HepG2 (cell line): ENCODE measurements around the gene DNMT3B. TPM values are rescaled to one million over a fixed set of nuclear protein-coding genes. Genes with fewer than 3 reads are reported as not detected.

ENCODE experiments used
- ADNP ChIP-seq: sonication (generic); formaldehyde crosslinking; IDR thresholded peaks from 2 replicates; pipeline ENCODE4 v1.4.0; 2020; ENCODE audit warnings: missing genetic modification reagents
- ATF1 ChIP-seq: IDR thresholded peaks from 2 replicates; pipeline ENCODE4 v1.6.1; 2016; ENCODE audit warnings: mild to moderate bottlenecking, control low read depth
- HMGA1 ChIP-seq: sonication (generic); formaldehyde crosslinking; conservative IDR thresholded peaks from 2 replicates; pipeline ENCODE4 v1.4.0; 2020; ENCODE audit warnings: missing genetic modification reagents
- KAT2B ChIP-seq: fragments of 150-350 bp; IDR thresholded peaks from 2 replicates; pipeline ENCODE4 v1.6.1; 2014; ENCODE audit warnings: low read depth, low read length, borderline replicate concordance
- MEIS2 ChIP-seq: sonication (generic); formaldehyde crosslinking; IDR thresholded peaks from 2 replicates; pipeline ENCODE4 v1.9.0; 2021; ENCODE audit warnings: mild to moderate bottlenecking, missing genetic modification reagents
- PHF8 ChIP-seq: sonication (generic); formaldehyde crosslinking; IDR thresholded peaks from 2 replicates; pipeline ENCODE4 v1.5.0; 2020; ENCODE audit warnings: missing genetic modification reagents
- TEAD2 ChIP-seq: sonication (generic); formaldehyde crosslinking; IDR thresholded peaks from 2 replicates; pipeline ENCODE4 v1.9.0; 2021; ENCODE audit warnings: missing genetic modification reagents
- TMF1 ChIP-seq: sonication (generic); formaldehyde crosslinking; IDR thresholded peaks from 2 replicates; pipeline ENCODE4 v1.8.1; 2022; ENCODE audit warnings: low read depth, missing genetic modification reagents
- WIZ ChIP-seq: sonication (generic); formaldehyde crosslinking; IDR thresholded peaks from 2 replicates; pipeline ENCODE4 v1.5.1; 2020; ENCODE audit warnings: mild to moderate bottlenecking, missing genetic modification reagents
- ZBTB1 ChIP-seq: sonication (generic); formaldehyde crosslinking; IDR thresholded peaks from 2 replicates; pipeline ENCODE4 v1.4.0; 2020; ENCODE audit warnings: missing genetic modification reagents, borderline replicate concordance
- ZBTB8A ChIP-seq: sonication (generic); formaldehyde crosslinking; IDR thresholded peaks from 2 replicates; pipeline ENCODE4 v1.4.0; 2020; ENCODE audit warnings: mild to moderate bottlenecking, low read depth, missing genetic modification reagents, borderline replicate concordance
- ZNF12 ChIP-seq: sonication (generic); formaldehyde crosslinking; IDR thresholded peaks from 2 replicates; pipeline ENCODE4 v1.5.0; 2020; ENCODE audit warnings: missing genetic modification reagents
- ZNF607 ChIP-seq: sonication (generic); formaldehyde crosslinking; IDR thresholded peaks from 2 replicates; pipeline ENCODE4 v1.5.1; 2020; ENCODE audit warnings: missing genetic modification reagents, mild to moderate bottlenecking, borderline replicate concordance
- ZNF629 ChIP-seq: sonication (generic); formaldehyde crosslinking; conservative IDR thresholded peaks from 2 replicates; pipeline ENCODE4 v1.5.0; 2020; ENCODE audit warnings: missing genetic modification reagents
- ZNF768 ChIP-seq: sonication (generic); formaldehyde crosslinking; IDR thresholded peaks from 2 replicates; pipeline ENCODE4 v1.4.0; 2020; ENCODE audit warnings: missing genetic modification reagents
- ZNF772 ChIP-seq: sonication (generic); formaldehyde crosslinking; IDR thresholded peaks from 2 replicates; pipeline ENCODE4 v1.5.0; 2020; ENCODE audit warnings: mild to moderate bottlenecking, missing genetic modification reagents
- ZNF775 ChIP-seq: sonication (generic); formaldehyde crosslinking; IDR thresholded peaks from 2 replicates; pipeline ENCODE4 v1.4.0; 2020; ENCODE audit warnings: missing genetic modification reagents, mild to moderate bottlenecking, moderate library complexity, borderline replicate concordance
- ZSCAN25 ChIP-seq: sonication (generic); formaldehyde crosslinking; IDR thresholded peaks from 2 replicates; pipeline ENCODE4 v1.8.0; 2022; ENCODE audit warnings: mild to moderate bottlenecking, missing genetic modification reagents
- polyA plus RNA-seq, 8 experiments: library from polyadenylated mRNA; depleted of rRNA in 3 of 8; stranded (reverse) in 7 of 8; unstranded in 1 of 8; fragments of >200 nt; fragmentation: Illumina TruSeq in 4 of 8; extraction: Trizol in 4 of 8; gene quantifications; 2 replicates each; pipeline versions ENCODE4 v1.2.1 to v1.2.3, GENCODE V29; 2011 to 2016; ENCODE audit warnings: low read depth in 4 of 8, missing spikeins in 1 of 8, mixed read lengths in 1 of 8; ENCODE audit not compliant: insufficient read depth in 1 of 8
- total RNA-seq, 5 experiments: library from RNA; depleted of rRNA; stranded (reverse); fragments of >200 nt; fragmentation: Illumina TruSeq; extraction: Trizol; gene quantifications; 2 replicates each; pipeline ENCODE4 v1.2.3, GENCODE V29; 2016; ENCODE audit warnings: low read depth in 1 of 5
- TF ChIP-seq, protein P1 (sequence below): sonication (generic); formaldehyde crosslinking; IDR thresholded peaks from 2 replicates; pipeline ENCODE4 v1.5.0; 2020; ENCODE audit warnings: missing genetic modification reagents, mild to moderate bottlenecking, borderline replicate concordance
- TF ChIP-seq, protein P2 (sequence below): sonication (generic); formaldehyde crosslinking; IDR thresholded peaks from 2 replicates; pipeline ENCODE4 v1.5.0; 2020; ENCODE audit warnings: mild to moderate bottlenecking, missing genetic modification reagents
- TF ChIP-seq, protein P3 (sequence below): sonication (generic); formaldehyde crosslinking; IDR thresholded peaks from 2 replicates; pipeline ENCODE4 v1.4.0; 2020; ENCODE audit warnings: missing genetic modification reagents, mild to moderate bottlenecking, borderline replicate concordance
- TF ChIP-seq, protein P4 (sequence below): sonication (generic); formaldehyde crosslinking; IDR thresholded peaks from 2 replicates; pipeline ENCODE4 v1.5.1; 2020; ENCODE audit warnings: mild to moderate bottlenecking, missing genetic modification reagents, borderline replicate concordance

DNMT3B gene
- total and polyA plus RNA-seq, 2 of the 13 experiments (the other 11 are each of a cell fraction or from before 2014, with no cell fraction given) = 3.8 to 13.9 TPM

DNA sequence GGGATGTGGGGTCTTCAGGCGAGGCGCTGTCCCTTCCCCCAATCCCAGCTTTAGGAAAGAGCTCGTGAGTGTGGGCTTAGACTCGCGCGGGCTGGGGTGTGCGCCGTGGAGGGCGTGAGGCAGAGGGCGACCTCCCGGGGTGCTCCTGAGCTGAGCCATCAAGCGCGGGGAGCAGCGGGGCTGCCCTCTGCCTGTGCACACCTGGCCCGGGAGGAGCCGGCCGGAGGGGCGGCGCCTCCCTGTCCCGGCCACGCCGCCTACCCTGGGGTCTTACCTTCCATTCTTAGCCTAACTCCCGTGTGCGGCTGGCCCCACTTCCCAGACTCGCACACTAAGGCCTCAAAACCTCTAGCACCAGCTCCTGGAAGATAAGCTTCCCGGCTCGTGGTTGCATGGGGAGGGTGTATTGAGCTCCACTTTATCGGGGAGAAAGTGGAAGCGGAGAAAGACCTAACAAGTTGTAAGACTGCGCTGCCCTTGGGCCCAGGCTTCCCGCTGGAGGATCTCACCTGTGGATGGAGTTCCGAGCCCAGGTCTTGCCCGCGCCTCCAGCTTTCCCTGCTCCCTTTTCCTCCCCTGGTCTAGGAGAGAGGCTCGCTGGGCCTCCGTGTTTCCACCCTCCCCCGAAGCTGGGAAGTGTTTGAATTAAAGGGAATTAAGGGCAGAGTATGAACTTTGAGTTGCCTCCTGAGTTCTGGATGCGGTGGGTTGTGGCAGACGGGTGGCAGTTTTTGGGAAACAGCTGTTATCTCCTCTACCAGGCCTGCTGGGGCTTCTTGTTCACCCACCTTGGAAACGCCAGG is 1.2 kb downstream of the DNMT3B start (continued):
- TF ChIP-seq ADNP (CRISPR knock-in tag) = 0 out of 2 replicates have a peak, but pooled peaks have one; percentile 48
- no peak for TF ChIP-seq ZBTB8A
- peak; percentile 67; the same call in 1 of the 2 replicates for TF ChIP-seq ZNF607 (CRISPR knock-in tag)
- TF ChIP-seq ZNF772 (CRISPR knock-in tag) = 0 out of 2 replicates have a peak, but pooled peaks have one; percentile 68
- peak; percentile 97 for TF ChIP-seq ZNF629
- 0 out of 2 replicates have a peak, but pooled peaks have one; percentile 8 for TF ChIP-seq ZNF768 (CRISPR knock-in tag)
- TF ChIP-seq KAT2B = no peak
- TF ChIP-seq, protein P1, sequence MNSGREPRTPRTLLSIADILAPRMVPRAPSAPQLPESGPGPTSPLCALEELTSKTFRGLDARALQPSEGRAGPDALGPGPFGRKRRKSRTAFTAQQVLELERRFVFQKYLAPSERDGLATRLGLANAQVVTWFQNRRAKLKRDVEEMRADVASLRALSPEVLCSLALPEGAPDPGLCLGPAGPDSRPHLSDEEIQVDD (CRISPR knock-in tag) = 0 out of 2 replicates have a peak, but pooled peaks have one; percentile 66
- TF ChIP-seq PHF8 (CRISPR knock-in tag) = peak; percentile 62; the same call in 1 of the 2 replicates
- no peak for TF ChIP-seq ATF1
- TF ChIP-seq HMGA1 (CRISPR knock-in tag) = no peak
- no peak for TF ChIP-seq ZNF12 (CRISPR knock-in tag)
- no peak for TF ChIP-seq TEAD2 (CRISPR knock-in tag)
- no peak for TF ChIP-seq WIZ (CRISPR knock-in tag)
- no peak for TF ChIP-seq ZNF775 (CRISPR knock-in tag)
- 0 out of 2 replicates have a peak, but pooled peaks have one; percentile 47 for TF ChIP-seq TMF1 (CRISPR knock-in tag)
- no peak for TF ChIP-seq ZBTB1 (CRISPR knock-in tag)
- TF ChIP-seq, protein P2, sequence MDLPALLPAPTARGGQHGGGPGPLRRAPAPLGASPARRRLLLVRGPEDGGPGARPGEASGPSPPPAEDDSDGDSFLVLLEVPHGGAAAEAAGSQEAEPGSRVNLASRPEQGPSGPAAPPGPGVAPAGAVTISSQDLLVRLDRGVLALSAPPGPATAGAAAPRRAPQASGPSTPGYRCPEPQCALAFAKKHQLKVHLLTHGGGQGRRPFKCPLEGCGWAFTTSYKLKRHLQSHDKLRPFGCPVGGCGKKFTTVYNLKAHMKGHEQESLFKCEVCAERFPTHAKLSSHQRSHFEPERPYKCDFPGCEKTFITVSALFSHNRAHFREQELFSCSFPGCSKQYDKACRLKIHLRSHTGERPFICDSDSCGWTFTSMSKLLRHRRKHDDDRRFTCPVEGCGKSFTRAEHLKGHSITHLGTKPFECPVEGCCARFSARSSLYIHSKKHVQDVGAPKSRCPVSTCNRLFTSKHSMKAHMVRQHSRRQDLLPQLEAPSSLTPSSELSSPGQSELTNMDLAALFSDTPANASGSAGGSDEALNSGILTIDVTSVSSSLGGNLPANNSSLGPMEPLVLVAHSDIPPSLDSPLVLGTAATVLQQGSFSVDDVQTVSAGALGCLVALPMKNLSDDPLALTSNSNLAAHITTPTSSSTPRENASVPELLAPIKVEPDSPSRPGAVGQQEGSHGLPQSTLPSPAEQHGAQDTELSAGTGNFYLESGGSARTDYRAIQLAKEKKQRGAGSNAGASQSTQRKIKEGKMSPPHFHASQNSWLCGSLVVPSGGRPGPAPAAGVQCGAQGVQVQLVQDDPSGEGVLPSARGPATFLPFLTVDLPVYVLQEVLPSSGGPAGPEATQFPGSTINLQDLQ = peak; percentile 37; the same call in 1 of the 2 replicates
- peak; percentile 13; the same call in 1 of the 2 replicates for TF ChIP-seq MEIS2
- TF ChIP-seq, protein P3, sequence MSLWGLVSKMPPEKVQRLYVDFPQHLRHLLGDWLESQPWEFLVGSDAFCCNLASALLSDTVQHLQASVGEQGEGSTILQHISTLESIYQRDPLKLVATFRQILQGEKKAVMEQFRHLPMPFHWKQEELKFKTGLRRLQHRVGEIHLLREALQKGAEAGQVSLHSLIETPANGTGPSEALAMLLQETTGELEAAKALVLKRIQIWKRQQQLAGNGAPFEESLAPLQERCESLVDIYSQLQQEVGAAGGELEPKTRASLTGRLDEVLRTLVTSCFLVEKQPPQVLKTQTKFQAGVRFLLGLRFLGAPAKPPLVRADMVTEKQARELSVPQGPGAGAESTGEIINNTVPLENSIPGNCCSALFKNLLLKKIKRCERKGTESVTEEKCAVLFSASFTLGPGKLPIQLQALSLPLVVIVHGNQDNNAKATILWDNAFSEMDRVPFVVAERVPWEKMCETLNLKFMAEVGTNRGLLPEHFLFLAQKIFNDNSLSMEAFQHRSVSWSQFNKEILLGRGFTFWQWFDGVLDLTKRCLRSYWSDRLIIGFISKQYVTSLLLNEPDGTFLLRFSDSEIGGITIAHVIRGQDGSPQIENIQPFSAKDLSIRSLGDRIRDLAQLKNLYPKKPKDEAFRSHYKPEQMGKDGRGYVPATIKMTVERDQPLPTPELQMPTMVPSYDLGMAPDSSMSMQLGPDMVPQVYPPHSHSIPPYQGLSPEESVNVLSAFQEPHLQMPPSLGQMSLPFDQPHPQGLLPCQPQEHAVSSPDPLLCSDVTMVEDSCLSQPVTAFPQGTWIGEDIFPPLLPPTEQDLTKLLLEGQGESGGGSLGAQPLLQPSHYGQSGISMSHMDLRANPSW (CRISPR knock-in tag) = no peak
- peak; percentile 66; the same call in 1 of the 2 replicates for TF ChIP-seq ZSCAN25 (CRISPR knock-in tag)
- TF ChIP-seq, protein P4, sequence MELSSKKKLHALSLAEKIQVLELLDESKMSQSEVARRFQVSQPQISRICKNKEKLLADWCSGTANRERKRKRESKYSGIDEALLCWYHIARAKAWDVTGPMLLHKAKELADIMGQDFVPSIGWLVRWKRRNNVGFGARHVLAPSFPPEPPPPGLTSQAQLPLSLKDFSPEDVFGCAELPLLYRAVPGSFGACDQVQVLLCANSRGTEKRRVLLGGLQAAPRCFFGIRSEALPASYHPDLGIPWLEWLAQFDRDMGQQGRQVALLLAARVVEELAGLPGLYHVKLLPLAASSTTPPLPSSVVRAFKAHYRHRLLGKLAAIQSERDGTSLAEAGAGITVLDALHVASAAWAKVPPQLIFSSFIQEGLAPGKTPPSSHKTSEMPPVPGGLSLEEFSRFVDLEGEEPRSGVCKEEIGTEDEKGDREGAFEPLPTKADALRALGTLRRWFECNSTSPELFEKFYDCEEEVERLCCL (CRISPR knock-in tag) = 0 out of 2 replicates have a peak, but pooled peaks have one; percentile 13
